ENCODE measurements around the gene DCTPP1.

The DCTPP1 gene

GRCh38 chr16:30381291-30382041 is 48.4 kb downstream of the DCTPP1 start:
- peak overlapping the region; percentile 95 for H3K4me2 ChIP-seq (ENCODE audit: low read length)
- H2AFZ ChIP-seq (ENCODE audit: low read length), result no peak overlapping the region
- no peaks in the 10 kb centered on the region for H4K20me1 ChIP-seq (ENCODE audit: insufficient read depth, low read length)
- no peaks in the 10 kb centered on the region for H3K9me3 ChIP-seq (ENCODE audit: low read length)
- H3K27ac ChIP-seq (ENCODE audit: low read depth, low read length, poor library complexity, severe bottlenecking), result peak overlapping the region; percentile 91
- H3K9ac ChIP-seq (ENCODE audit: low read length), result peak overlapping the region; percentile 94
- H3K4me1 ChIP-seq (ENCODE audit: insufficient read depth, low read length, severe bottlenecking), result peaks cover 62% of the 10 kb centered on the region
- no peaks in the 10 kb centered on the region for H3K27me3 ChIP-seq (ENCODE audit: insufficient read depth, low read length)
- no peaks in the 10 kb centered on the region for H3K9me2 ChIP-seq (ENCODE audit: low read depth, low read length)
- TF ChIP-seq CTCF (IDR thresholded peaks at IDR 0.05; ENCODE audit: low read length) (no peak), EZH2 (IDR thresholded peaks at IDR 0.05; ENCODE audit: borderline replicate concordance, low read length) (no peak)
- peaks cover 8% of the 10 kb centered on the region; the same call in 1 of the 2 replicates for H3K79me2 ChIP-seq (ENCODE audit: insufficient read depth, low read length)
- peaks cover 11% of the 10 kb centered on the region; the same call in 1 of the 2 replicates for H3F3A ChIP-seq (ENCODE audit: insufficient read depth, low read length)
- H3K36me3 ChIP-seq (ENCODE audit: insufficient read depth, low read length), result peaks cover 14% of the 10 kb centered on the region; the same call in 1 of the 2 replicates
- peak overlapping the region; percentile 92 for H3K4me3 ChIP-seq (ENCODE audit: low read depth, low read length, poor library complexity, severe bottlenecking)

GRCh38 chr16:30380803-30381208 is 49.0 kb downstream of the DCTPP1 start:
- peak overlapping the region; percentile 95 for H3K4me2 ChIP-seq (ENCODE audit: low read length)
- H3K79me2 ChIP-seq (ENCODE audit: insufficient read depth, low read length), result peaks cover 8% of the 10 kb centered on the region; the same call in 1 of the 2 replicates
- H2AFZ ChIP-seq (ENCODE audit: low read length), result no peak overlapping the region
- TF ChIP-seq EZH2 (IDR thresholded peaks at IDR 0.05; ENCODE audit: borderline replicate concordance, low read length) (no peak), CTCF (IDR thresholded peaks at IDR 0.05; ENCODE audit: low read length) (no peak)
- H3K4me1 ChIP-seq (ENCODE audit: insufficient read depth, low read length, severe bottlenecking), result peaks cover 62% of the 10 kb centered on the region
- H3K9ac ChIP-seq (ENCODE audit: low read length), result peak overlapping the region; percentile 94
- H4K20me1 ChIP-seq (ENCODE audit: insufficient read depth, low read length), result no peaks in the 10 kb centered on the region
- peaks cover 11% of the 10 kb centered on the region; the same call in 1 of the 2 replicates for H3F3A ChIP-seq (ENCODE audit: insufficient read depth, low read length)
- H3K27ac ChIP-seq (ENCODE audit: low read depth, low read length, poor library complexity, severe bottlenecking), result peak overlapping the region; percentile 91
- H3K9me2 ChIP-seq (ENCODE audit: low read depth, low read length), result no peaks in the 10 kb centered on the region
- H3K36me3 ChIP-seq (ENCODE audit: insufficient read depth, low read length), result peaks cover 14% of the 10 kb centered on the region; the same call in 1 of the 2 replicates
- H3K27me3 ChIP-seq (ENCODE audit: insufficient read depth, low read length), result no peaks in the 10 kb centered on the region
- peak overlapping the region; percentile 92 for H3K4me3 ChIP-seq (ENCODE audit: low read depth, low read length, poor library complexity, severe bottlenecking)
- no peaks in the 10 kb centered on the region for H3K9me3 ChIP-seq (ENCODE audit: low read length)

GRCh38 chr16:30380072-30380802 is 49.6 kb downstream of the DCTPP1 start:
- Histone ChIP-seq H3K4me2 (ENCODE audit: low read length) (peak overlapping the region; percentile 95), H3F3A (ENCODE audit: insufficient read depth, low read length) (peaks cover 11% of the 10 kb centered on the region; the same call in 1 of the 2 replicates), H4K20me1 (ENCODE audit: insufficient read depth, low read length) (no peaks in the 10 kb centered on the region), H2AFZ (ENCODE audit: low read length) (no peak overlapping the region), H3K9me2 (ENCODE audit: low read depth, low read length) (no peaks in the 10 kb centered on the region), H3K9me3 (ENCODE audit: low read length) (no peaks in the 10 kb centered on the region), H3K4me3 (ENCODE audit: low read depth, low read length, poor library complexity, severe bottlenecking) (peak overlapping the region; percentile 92), H3K9ac (ENCODE audit: low read length) (peak overlapping the region; percentile 94; the same call in 1 of the 2 replicates), H3K27ac (ENCODE audit: low read depth, low read length, poor library complexity, severe bottlenecking) (peak overlapping the region; percentile 91), H3K27me3 (ENCODE audit: insufficient read depth, low read length) (no peaks in the 10 kb centered on the region), H3K4me1 (ENCODE audit: insufficient read depth, low read length, severe bottlenecking) (peaks cover 62% of the 10 kb centered on the region), H3K36me3 (ENCODE audit: insufficient read depth, low read length) (peaks cover 14% of the 10 kb centered on the region; the same call in 1 of the 2 replicates), H3K79me2 (ENCODE audit: insufficient read depth, low read length) (peaks cover 8% of the 10 kb centered on the region; the same call in 1 of the 2 replicates)
- TF ChIP-seq CTCF (IDR thresholded peaks at IDR 0.05; ENCODE audit: low read length) (no peak), EZH2 (IDR thresholded peaks at IDR 0.05; ENCODE audit: borderline replicate concordance, low read length) (no peak)

All from OCI-LY1 (cell line).